H54 (cell line): ENCODE data around the gene ACP4.

Source experiments
- DNase-seq: peaks from one replicate; pipeline ENCODE4 v3.0.0; 2011; ENCODE audit warnings: low spot score, mixed read lengths; ENCODE audit not compliant: insufficient read length
- FAIRE-seq: peaks from 3 replicates; lab custom pipeline; 2011; peaks lifted over from hg19 to GRCh38; lab: Jason Lieb, UNC
- POLR2A ChIP-seq: IDR thresholded peaks from 2 replicates; pipeline ENCODE4 v1.6.1; 2011; ENCODE audit warnings: low read depth, mild to moderate bottlenecking, low read length

Gene ACP4

GRCh38 chr19:50818859-50819472 is 28.8 kb downstream of the ACP4 start:
- FAIRE-seq: no peak
- DNase-seq: no peak
- TF ChIP-seq POLR2A: no peak

GRCh38 chr19:50819636-50820035 is 29.4 kb downstream of the ACP4 start:
- FAIRE-seq (no peak), DNase-seq (no peak)
- no peak for TF ChIP-seq POLR2A

GRCh38 chr19:50820086-50820485 is 29.9 kb downstream of the ACP4 start:
- TF ChIP-seq POLR2A: no peak
- no peak for FAIRE-seq
- DNase-seq: no peak

GRCh38 chr19:50820549-50821247 is 30.5 kb downstream of the ACP4 start:
- no peak for FAIRE-seq
- peak; percentile 53 for DNase-seq
- TF ChIP-seq POLR2A: no peak

GRCh38 chr19:50821248-50821612 is 31.0 kb downstream of the ACP4 start:
- FAIRE-seq (no peak), DNase-seq (no peak)
- no peak for TF ChIP-seq POLR2A

- TF ChIP-seq POLR2A: no peak
- no peak for FAIRE-seq
- DNase-seq: no peak
Measured at GRCh38 chr19:50821622-50822021, 31.4 kb downstream of the ACP4 start.

GRCh38 chr19:50822661-50823208 is 32.5 kb downstream of the ACP4 start:
- TF ChIP-seq POLR2A: no peak
- no peak for DNase-seq
- no peak for FAIRE-seq

GRCh38 chr19:50823389-50824042 is 33.3 kb downstream of the ACP4 start, which contains the start of gene KLK1:
TSS of gene KLK1 (minus strand) at chr19:50823787. CDS start at chr19:50823748, 39 bp downstream.
- no peak for TF ChIP-seq POLR2A
- no peak for FAIRE-seq
- no peak for DNase-seq

- no peak for TF ChIP-seq POLR2A
- FAIRE-seq (no peak), DNase-seq (no peak)
Measured at GRCh38 chr19:50826492-50827240, 36.5 kb downstream of the ACP4 start.

GRCh38 chr19:50827476-50827875 is 37.3 kb downstream of the ACP4 start:
- no peak for TF ChIP-seq POLR2A
- DNase-seq (no peak), FAIRE-seq (no peak)

GRCh38 chr19:50829801-50830200 is 39.6 kb downstream of the ACP4 start:
- FAIRE-seq: no peak
- DNase-seq: no peak
- no peak for TF ChIP-seq POLR2A

- FAIRE-seq: no peak
- no peak for DNase-seq
- TF ChIP-seq POLR2A: no peak
Measured at GRCh38 chr19:50830266-50831025, 40.2 kb downstream of the ACP4 start.

- DNase-seq: no peak
- FAIRE-seq: no peak
- no peak for TF ChIP-seq POLR2A
Measured at GRCh38 chr19:50831026-50831396, 40.8 kb downstream of the ACP4 start.
